Measurements from ENCODE around the gene COMMD7.
A peak's percentile ranks its signal among the peaks of the same experiment; 100 is the strongest.
"Not testable (repeated sequence)": the region's sequence is repeated elsewhere in the genome, so short reads cannot be mapped to it uniquely, and the experiment has no call there.

Gene COMMD7

DNA sequence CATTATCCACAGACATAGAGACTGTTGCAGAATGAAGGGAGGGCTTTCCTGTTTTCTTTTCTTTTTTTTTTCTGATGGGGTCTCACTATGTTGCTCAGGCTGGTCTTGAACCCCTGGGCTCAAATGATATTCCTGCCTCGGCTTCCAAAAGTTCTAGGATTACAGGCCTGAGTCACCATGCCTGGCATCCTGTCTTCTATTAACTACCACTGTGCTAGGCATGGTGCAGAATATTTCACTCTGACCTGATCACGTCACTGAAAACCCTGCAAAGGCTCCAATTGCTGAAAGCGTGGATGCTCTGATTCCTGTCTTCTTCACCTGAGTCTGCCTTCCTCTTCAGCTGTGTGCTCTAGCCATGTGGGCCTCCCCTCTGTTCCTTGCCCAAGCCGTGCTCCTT is 10.5 kb upstream of the COMMD7 start:
- no peaks in the 10 kb centered on the region for H3K27me3 Mint-ChIP-seq (ENCODE audit: low read depth)
- H3K27ac Mint-ChIP-seq: no peak overlapping the region
- H3K9me3 Mint-ChIP-seq: no peaks in the 10 kb centered on the region
- H3K4me3 Mint-ChIP-seq: no peak overlapping the region
- H3K4me1 Mint-ChIP-seq (ENCODE audit: low read depth): no peaks in the 10 kb centered on the region
- H3K36me3 Mint-ChIP-seq (ENCODE audit: low read depth): no peaks in the 10 kb centered on the region

DNA sequence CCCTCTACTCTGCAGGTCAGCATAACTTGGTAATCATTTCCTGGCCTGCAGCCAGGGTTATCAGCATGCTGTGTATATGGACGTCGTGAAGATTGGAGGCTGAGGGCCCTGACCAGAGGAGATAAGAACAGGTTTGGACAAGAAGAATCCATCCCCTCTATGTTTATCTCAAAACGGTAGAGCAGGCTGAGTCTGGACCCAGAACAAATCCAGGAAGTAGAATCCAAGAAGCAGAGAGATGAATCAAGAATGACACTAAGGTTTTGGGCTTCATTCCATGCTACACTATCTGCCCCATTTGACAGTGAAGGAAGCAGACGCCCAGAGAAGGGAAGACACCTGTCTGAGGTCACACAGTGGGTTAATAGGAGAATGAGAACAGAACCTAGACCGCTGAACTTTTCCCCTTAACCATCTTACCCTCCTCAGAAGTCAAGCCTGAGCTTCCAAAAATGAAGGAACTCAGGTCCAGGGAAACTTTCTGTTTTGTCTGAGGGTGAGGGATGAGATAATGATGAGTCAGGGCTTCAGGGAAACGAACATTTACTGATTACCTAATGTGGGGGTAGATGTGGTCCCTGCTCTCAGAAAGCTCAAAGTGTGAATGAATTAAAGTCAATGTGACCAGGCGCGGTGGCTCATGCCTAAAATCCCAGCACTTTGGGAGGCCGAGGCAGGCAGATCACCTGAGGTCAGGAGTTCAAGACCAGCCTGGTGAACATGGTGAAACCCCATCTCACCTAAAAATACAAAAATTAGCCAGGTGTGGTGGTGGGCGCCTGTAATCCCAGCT is 9.4 kb upstream of the COMMD7 start:
- no peaks in the 10 kb centered on the region for H3K4me1 Mint-ChIP-seq (ENCODE audit: low read depth)
- H3K36me3 Mint-ChIP-seq (ENCODE audit: low read depth): no peaks in the 10 kb centered on the region

DNA sequence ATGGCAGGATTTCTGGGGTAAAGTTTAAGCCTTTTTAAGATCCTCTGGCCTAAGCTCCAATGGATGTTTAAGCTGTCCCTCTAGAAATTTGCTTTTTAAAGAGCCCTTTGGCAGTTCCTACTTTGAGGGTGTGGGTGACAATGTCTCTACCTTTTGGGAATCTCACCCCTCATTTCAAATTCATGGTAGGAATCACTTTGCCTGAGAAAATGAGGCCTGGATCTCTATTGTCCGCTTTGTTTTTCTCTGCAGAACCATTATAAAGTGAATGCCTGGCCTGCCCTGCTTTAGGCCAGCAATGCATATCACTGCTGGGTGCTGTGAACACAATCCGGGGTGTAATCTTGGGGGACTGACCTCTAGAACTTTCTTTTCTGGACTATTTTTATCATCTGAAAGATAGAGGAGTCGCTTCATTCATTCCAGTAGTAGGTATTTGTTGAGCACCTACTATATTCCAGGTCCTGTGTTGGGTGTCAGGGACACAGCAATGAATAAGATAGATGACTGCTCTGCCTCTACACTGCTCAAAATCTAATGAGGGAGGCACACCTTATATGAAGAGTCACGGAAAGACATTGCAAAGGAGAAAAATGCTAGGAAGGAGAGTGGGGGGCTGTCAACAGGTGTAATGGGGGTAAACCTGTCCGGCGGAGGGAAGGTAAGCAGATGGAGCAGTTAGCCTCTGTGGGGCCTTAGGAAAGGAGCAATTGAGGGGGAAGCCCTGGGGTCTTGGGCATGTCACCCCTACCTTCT is 8.6 kb upstream of the COMMD7 start:
- Mint-ChIP-seq H3K4me3 (no peak overlapping the region), H3K27ac (no peak overlapping the region), H3K4me1 (ENCODE audit: low read depth) (no peaks in the 10 kb centered on the region), H3K9me3 (no peaks in the 10 kb centered on the region), H3K27me3 (ENCODE audit: low read depth) (no peaks in the 10 kb centered on the region), H3K36me3 (ENCODE audit: low read depth) (no peaks in the 10 kb centered on the region)

More for the DNA sequence above, 9.4 kb upstream of the COMMD7 start:
- no peaks in the 10 kb centered on the region for H3K27me3 Mint-ChIP-seq (ENCODE audit: low read depth)
- H3K4me3 Mint-ChIP-seq: no peak overlapping the region
- H3K27ac Mint-ChIP-seq: no peak overlapping the region
- no peaks in the 10 kb centered on the region for H3K9me3 Mint-ChIP-seq

DNA sequence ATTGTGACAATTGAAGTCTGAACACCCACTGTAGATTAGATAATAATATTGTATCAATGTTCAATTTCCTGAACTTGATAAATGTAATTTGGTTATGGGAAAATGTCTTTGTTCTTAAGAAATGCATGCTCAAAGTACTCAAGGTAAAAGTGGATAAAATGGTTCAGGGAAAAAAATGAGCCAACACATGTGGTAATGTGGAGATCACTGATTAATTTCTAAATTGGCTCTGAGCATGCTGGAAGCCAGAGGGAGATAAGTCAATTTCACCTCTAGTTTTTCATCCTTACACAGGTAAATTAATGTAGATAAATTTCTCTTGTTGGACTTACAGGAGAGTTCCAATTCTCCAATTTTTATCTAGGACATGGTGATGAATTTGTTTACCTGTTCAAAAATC is 8.0 kb upstream of the COMMD7 start:
- H3K4me3 Mint-ChIP-seq: no peak overlapping the region
- H3K9me3 Mint-ChIP-seq: no peaks in the 10 kb centered on the region
- no peaks in the 10 kb centered on the region for H3K27me3 Mint-ChIP-seq (ENCODE audit: low read depth)
- H3K4me1 Mint-ChIP-seq (ENCODE audit: low read depth): no peaks in the 10 kb centered on the region
- H3K27ac Mint-ChIP-seq: no peak overlapping the region
- no peaks in the 10 kb centered on the region for H3K36me3 Mint-ChIP-seq (ENCODE audit: low read depth)

DNA sequence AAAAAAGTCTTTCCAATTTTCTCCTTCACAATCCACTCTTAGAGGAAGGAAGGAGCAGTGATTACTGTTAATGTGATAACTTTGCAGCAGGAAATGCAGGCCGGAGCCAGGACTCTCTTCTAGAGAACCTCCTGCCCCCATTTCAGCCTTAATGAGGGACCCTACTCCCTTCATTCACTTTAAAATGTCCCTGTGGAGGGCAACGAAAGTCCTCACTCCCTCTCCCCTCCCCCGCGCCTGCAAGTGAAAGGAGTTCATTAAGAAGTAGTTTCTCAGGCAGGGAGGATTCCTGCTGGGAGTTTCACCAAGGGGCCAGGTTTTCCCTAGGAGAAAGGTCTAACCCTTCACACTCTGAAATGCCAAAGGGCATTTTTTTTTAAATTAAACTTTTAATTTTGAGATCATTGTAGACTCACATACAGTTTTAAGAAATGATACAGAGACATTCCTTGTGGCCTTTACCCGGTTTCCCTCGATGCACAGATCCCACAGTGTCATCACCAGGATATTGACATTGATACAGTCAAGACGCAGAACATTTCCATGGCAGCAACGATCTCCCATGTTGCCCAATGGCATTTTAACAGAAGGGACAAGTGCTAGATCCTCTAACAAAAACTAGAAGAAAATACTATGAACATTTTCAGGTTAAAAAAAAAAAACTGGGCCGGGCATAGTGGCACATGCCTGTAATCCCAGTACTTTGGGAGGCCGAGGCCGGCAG is 6.8 kb upstream of the COMMD7 start:
- Mint-ChIP-seq H3K36me3 (ENCODE audit: low read depth) (no peaks in the 10 kb centered on the region), H3K4me1 (ENCODE audit: low read depth) (no peaks in the 10 kb centered on the region), H3K27ac (no peak overlapping the region), H3K4me3 (no peak overlapping the region), H3K9me3 (no peaks in the 10 kb centered on the region), H3K27me3 (ENCODE audit: low read depth) (no peaks in the 10 kb centered on the region)

DNA sequence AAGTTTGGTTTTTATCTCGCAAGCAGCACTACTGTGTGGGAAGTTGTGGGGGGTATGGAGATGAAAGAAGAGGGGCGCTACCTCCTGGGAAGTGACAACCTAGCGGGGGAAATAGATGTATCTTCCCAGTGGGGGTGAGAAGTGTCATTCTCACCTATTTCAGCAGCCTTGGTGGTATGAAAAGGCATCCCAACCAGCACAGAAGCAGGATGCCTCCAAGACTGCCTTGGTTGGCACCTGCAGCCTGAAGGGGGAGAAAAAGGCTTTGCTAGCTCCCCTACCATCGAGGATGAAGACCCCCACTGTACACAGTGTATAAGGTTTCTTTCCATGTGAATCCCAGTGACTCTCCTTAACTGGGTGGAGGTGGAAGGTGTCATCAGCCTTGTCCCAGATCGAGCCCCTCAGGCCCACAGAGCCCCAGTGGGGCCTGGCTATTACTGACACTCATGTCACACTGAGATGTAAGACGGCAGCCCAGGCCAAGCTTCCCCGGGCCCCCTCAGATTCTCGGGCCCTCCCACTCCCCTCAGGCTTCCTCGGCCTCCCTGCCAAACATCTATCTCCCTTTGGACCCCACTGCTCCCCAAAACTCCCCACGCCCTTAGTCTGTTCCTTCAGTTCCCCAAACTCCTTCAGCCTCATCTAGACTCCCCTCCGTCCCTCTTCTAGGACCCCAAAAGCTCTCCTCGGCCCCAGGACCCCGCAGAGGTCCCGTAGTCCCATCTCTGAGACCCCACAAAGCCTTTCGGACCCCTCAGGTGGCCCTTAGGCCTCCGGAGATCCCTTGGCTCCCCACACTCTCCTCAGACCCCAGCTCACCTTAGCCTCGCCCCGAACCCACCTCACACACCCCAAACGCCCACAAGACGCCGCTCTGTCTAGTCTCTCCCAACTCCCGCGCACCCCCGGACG is 688 bp downstream of the COMMD7 start:
- Mint-ChIP-seq H3K36me3 (ENCODE audit: low read depth) (peaks cover 9% of the 10 kb centered on the region), H3K27me3 (ENCODE audit: low read depth) (no peaks in the 10 kb centered on the region), H3K27ac (peak overlapping the region; percentile 94), H3K4me1 (ENCODE audit: low read depth) (peaks cover 32% of the 10 kb centered on the region), H3K4me3 (peak overlapping the region; percentile 95), H3K9me3 (no peaks in the 10 kb centered on the region)

DNA sequence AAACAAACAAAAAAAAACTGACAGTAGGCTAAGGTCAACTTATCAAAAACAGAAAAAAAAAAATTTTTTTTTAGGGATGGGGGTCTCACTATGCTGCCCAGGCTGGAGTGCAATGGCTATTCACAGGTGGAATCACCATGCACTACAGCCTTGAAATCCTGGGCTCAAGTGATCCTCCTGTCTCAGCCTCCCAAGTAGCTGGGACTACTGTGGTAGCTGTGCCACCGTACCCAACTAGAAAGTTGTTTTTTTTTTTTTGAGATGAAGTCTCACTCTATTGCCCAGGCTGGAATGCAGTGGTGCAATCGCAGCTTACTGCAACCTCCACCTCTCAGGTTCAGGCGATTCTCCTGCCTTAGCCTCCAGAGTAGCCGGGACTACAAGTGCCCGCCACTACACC is 2.1 kb downstream of the COMMD7 start:
- Mint-ChIP-seq H3K4me3 (no peak overlapping the region), H3K9me3 (no peaks in the 10 kb centered on the region), H3K36me3 (ENCODE audit: low read depth) (peaks cover 9% of the 10 kb centered on the region), H3K27ac (no peak overlapping the region), H3K27me3 (ENCODE audit: low read depth) (no peaks in the 10 kb centered on the region), H3K4me1 (ENCODE audit: low read depth) (peaks cover 39% of the 10 kb centered on the region)

DNA sequence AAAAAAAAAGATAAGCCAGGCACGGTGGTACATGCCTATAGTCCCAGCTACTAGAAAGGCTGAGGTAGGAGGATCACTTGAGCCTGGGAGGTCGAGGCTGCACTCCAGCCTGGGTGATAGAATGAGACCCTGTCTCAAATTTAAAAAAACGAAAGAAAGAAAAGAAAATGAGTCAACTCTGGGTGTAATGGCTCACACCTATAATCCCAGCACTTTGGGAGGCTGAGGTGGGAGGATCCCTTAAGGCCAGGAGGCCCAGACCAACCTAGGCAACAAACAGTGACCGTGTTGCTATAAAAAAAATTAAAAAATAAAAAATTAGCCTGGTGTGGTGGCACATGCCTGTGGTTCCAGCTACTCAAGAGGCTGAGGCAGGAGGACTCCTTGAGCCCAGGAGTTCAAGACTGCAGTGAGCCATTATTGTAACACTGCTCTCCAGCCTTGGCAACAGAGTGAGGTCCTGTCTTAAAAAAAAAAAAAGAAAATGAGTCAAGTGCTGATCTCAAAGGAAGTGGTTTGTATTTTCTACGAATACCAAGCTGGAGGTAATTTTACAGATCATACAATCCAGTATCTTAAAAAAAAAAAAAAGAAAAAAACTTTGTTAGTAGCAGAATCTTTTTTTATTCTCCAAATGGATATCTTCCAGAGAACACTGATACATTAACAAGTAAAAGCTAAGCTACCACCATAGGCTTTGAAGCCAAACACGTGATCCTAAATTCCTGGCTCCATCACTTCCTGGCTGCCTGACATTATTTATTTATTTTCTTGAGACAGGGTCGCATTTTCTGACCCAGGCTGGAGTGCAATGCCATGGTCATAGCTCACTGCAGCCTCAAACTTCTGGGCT is 5.7 kb downstream of the COMMD7 start:
- H3K36me3 Mint-ChIP-seq (ENCODE audit: low read depth): peaks cover 10% of the 10 kb centered on the region
- peak overlapping the region; percentile 87 for H3K27ac Mint-ChIP-seq
- no peaks in the 10 kb centered on the region for H3K9me3 Mint-ChIP-seq
- H3K4me1 Mint-ChIP-seq (ENCODE audit: low read depth): peaks cover 32% of the 10 kb centered on the region
- H3K4me3 Mint-ChIP-seq: peak overlapping the region; percentile 49
- no peaks in the 10 kb centered on the region for H3K27me3 Mint-ChIP-seq (ENCODE audit: low read depth)

DNA sequence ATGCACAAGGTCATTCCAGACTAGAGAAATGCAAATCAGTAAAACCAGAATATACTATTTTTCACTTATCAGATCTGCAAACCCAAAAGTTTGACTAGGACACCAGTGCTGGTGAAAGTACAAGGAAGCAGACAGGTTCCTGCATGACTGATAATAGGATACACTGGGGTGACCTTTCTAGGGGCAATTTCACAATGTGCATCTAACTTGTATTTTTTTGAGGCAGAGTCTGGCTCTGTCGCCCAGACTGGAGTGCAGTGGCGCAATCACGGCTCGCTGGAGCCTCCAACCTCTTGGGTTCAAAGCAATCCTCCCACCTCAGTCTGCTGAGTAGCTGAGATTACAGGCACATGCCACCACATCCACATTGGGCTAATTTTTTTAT is 11.4 kb downstream of the COMMD7 start:
- peaks cover 23% of the 10 kb centered on the region for H3K4me1 Mint-ChIP-seq (ENCODE audit: low read depth)
- H3K9me3 Mint-ChIP-seq: no peaks in the 10 kb centered on the region
- no peaks in the 10 kb centered on the region for H3K27me3 Mint-ChIP-seq (ENCODE audit: low read depth)
- peaks cover 20% of the 10 kb centered on the region for H3K36me3 Mint-ChIP-seq (ENCODE audit: low read depth)
- no peak overlapping the region for H3K4me3 Mint-ChIP-seq
- H3K27ac Mint-ChIP-seq: peak overlapping the region; percentile 45

DNA sequence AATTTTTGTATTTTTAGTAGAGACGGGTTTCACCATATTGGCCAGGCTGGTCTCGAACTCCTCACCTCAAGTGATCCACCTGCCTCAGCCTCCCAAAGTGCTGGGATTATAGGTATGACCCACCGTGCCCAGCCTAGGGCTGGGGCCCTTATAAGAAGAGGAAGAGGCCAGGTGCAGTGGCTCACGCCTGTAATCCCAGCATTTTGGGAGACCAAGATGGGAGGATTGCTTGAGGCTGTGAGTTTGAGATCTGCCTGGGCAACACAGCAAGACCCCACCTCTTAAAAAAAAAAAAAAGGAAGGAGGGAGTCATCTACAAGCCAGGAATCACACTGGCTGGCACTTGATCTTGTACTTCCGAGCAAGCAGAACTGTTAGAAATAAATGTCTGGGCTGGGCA is 13.9 kb downstream of the COMMD7 start:
- not testable (repeated sequence) for H3K9me3 Mint-ChIP-seq; H3K27ac Mint-ChIP-seq; H3K4me3 Mint-ChIP-seq; H3K27me3 Mint-ChIP-seq (ENCODE audit: low read depth)
- Mint-ChIP-seq H3K36me3 (ENCODE audit: low read depth) (peaks cover 24% of the 10 kb centered on the region), H3K4me1 (ENCODE audit: low read depth) (peaks cover 11% of the 10 kb centered on the region)

DNA sequence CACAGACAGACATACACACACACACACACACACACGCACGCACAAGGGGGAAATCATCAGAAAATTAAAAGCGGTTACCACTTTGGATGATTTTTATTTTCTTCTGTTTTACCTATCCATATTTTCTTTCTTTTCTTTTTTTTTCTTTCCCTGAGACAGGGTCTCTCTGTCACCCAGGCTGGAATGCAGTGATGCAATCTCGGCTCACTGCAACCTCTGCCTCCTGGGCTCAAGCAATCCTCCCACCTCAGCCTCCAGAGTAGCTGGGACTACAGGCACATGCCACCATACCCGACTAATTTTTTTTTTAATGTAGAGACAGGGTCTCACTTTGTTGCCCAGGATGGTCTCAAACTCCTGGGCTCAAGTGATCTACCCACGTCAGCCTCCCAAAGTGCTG is 14.8 kb downstream of the COMMD7 start:
- H3K4me1 Mint-ChIP-seq (ENCODE audit: low read depth): peaks cover 11% of the 10 kb centered on the region
- H3K27ac Mint-ChIP-seq; H3K27me3 Mint-ChIP-seq (ENCODE audit: low read depth); H3K4me3 Mint-ChIP-seq; H3K9me3 Mint-ChIP-seq: not testable (repeated sequence)
- H3K36me3 Mint-ChIP-seq (ENCODE audit: low read depth): peaks cover 24% of the 10 kb centered on the region

DNA sequence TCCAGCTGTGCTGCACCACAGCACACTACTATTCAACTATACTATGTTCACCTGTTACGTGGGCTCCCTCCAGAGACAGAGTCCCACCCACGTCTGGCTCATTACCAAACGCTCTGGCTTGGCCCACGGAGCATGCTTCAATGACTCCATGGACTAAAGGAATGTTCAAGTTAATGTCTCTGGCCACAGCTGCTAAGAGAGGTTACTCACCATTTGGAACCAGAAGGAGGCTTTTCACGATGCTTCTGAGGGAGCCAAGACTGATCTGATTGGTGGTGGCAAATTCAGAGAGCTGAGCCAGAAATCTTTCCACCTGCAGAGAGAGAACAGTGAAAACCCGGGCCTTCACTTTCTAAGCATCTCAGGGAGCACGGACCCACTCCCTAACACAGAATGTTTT is 15.6 kb downstream of the COMMD7 start:
- no peaks in the 10 kb centered on the region for H3K9me3 Mint-ChIP-seq
- peaks cover 24% of the 10 kb centered on the region for H3K36me3 Mint-ChIP-seq (ENCODE audit: low read depth)
- no peak overlapping the region for H3K27ac Mint-ChIP-seq
- peaks cover 11% of the 10 kb centered on the region for H3K4me1 Mint-ChIP-seq (ENCODE audit: low read depth)
- no peaks in the 10 kb centered on the region for H3K27me3 Mint-ChIP-seq (ENCODE audit: low read depth)
- no peak overlapping the region for H3K4me3 Mint-ChIP-seq

DNA sequence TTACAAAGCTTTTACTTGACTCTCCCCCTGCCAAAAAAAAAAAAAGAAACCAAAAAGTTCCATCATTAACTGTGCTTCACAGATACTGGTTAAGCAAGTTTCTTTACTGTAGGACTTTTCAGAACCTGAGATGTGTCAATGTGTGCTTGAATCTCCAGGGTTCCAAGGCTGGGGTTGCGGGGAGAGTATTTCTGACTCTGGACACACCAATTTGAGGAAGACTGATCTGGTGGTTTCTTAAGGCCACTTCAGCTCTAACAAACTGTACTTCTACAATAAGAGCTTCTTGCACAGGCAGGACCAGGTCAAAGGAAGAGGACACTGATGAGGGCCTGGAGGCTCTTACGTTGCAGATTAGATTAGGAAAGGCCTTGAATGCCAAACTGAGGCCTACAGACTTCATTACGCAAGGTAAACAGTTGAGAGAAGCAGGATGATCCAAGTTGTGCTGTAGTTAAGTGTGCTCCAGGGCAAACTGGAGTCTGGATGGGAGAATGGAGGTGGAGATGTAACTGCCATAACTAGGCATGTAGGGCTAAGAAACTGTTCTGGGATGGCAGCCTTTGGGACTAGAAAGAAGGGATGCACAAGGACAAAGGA is 24.4 kb downstream of the COMMD7 start:
- peaks cover 4% of the 10 kb centered on the region for H3K4me1 Mint-ChIP-seq (ENCODE audit: low read depth)
- H3K36me3 Mint-ChIP-seq (ENCODE audit: low read depth): peaks cover 19% of the 10 kb centered on the region
- no peaks in the 10 kb centered on the region for H3K27me3 Mint-ChIP-seq (ENCODE audit: low read depth)
- H3K9me3 Mint-ChIP-seq: no peaks in the 10 kb centered on the region
- H3K27ac Mint-ChIP-seq: peak overlapping the region; percentile 34
- H3K4me3 Mint-ChIP-seq: no peak overlapping the region
